Epithelial cell of esophagus (primary cell): ENCODE measurements around the gene FBXL13.

ENCODE experiments used
- DNase-seq: peaks from one replicate; pipeline ENCODE4 v3.0.0; 2010; ENCODE audit warnings: low read depth
- H3K4me3 ChIP-seq: 2 replicates; pipeline ENCODE4 v1.5.1; 2011; ENCODE audit warnings: mild to moderate bottlenecking, low read length, control low read depth
- TF ChIP-seq, protein P1 (sequence below): IDR thresholded peaks from 2 replicates; pipeline ENCODE4 v1.5.1; 2011; ENCODE audit warnings: low read depth, mild to moderate bottlenecking, low read length, control low read depth, inconsistent platforms; ENCODE audit not compliant: insufficient read depth; ENCODE audit errors: missing control alignments

Gene FBXL13

GRCh38 chr7:102926783-102927140 lies 147.8 kb downstream of the FBXL13 start:
- no peak for DNase-seq
- TF ChIP-seq, protein P1, sequence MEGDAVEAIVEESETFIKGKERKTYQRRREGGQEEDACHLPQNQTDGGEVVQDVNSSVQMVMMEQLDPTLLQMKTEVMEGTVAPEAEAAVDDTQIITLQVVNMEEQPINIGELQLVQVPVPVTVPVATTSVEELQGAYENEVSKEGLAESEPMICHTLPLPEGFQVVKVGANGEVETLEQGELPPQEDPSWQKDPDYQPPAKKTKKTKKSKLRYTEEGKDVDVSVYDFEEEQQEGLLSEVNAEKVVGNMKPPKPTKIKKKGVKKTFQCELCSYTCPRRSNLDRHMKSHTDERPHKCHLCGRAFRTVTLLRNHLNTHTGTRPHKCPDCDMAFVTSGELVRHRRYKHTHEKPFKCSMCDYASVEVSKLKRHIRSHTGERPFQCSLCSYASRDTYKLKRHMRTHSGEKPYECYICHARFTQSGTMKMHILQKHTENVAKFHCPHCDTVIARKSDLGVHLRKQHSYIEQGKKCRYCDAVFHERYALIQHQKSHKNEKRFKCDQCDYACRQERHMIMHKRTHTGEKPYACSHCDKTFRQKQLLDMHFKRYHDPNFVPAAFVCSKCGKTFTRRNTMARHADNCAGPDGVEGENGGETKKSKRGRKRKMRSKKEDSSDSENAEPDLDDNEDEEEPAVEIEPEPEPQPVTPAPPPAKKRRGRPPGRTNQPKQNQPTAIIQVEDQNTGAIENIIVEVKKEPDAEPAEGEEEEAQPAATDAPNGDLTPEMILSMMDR = no peak
- H3K4me3 ChIP-seq = no peak overlapping the region

- DNase-seq = no peak
- H3K4me3 ChIP-seq = no peak overlapping the region
- TF ChIP-seq, protein P1 = no peak
These were observed 148.4 kb downstream of the FBXL13 start for GRCh38 chr7:102925976-102926782.

DNA sequence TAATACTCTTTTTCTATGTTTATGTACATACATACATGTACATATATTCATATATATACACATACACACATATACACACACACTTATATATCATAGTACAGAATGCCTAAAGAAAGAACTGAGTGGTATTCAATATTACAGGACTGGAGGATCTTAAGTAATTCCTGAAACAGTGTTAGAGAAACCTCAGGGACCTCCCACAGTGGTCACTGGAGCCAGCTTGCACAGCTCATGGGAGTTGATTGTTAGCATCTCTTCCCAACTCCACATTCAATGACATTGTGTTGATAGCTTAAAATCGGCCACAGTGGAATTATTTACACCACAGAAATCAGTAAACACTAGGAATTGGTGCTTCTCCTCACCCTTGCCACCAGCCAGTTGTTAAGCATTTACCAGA lies 155.8 kb downstream of the FBXL13 start:
- no peak for DNase-seq
- TF ChIP-seq, protein P1 = no peak
- H3K4me3 ChIP-seq = no peak overlapping the region

GRCh38 chr7:102917436-102918353 lies 156.9 kb downstream of the FBXL13 start:
- TF ChIP-seq, protein P1 = no peak
- no peak for DNase-seq
- H3K4me3 ChIP-seq = no peak overlapping the region

GRCh38 chr7:102916881-102917280 lies 157.7 kb downstream of the FBXL13 start:
- TF ChIP-seq, protein P1 = no peak
- H3K4me3 ChIP-seq = no peak overlapping the region
- DNase-seq = no peak

DNA sequence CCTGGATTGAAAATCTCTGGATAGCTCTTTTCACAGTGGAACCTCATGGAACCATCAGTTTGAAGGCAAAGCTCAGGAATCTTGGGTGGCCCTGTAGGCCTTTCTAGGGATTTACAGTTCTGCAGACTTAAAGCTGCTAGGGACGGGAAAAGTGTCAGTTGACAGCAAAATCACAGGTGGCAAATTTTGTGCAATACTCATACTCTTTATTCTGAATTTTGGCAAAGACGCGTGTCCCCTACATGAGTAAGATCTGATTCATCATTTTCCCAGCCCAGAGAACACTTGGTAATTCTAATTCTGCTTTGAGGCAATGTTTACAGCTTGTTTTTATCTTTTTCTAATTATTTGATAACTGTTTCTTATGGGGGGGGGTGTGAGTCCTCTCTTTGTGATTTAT lies 158.2 kb downstream of the FBXL13 start:
- peak; percentile 66 for DNase-seq
- TF ChIP-seq, protein P1 = no peak
- H3K4me3 ChIP-seq = no peak overlapping the region

DNA sequence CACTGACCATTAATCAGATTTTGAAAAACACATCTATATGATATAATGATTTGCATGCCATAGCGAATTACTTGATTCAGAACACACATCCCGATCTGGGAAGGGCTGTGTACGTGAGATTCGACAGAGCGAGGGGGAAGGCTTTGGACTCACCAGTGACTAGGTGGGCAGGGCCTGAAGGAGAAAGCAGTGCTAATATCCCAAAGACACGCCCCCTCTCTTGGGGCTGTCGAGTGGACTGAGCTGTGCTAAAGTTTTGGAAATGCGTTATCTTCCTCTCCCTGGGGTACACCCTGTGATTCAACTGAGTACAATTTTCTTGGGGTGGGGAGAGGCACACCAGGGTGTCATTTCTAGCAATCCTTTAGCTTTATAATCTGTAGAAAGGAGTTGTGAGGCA lies 160.0 kb downstream of the FBXL13 start:
- no peak overlapping the region for H3K4me3 ChIP-seq
- TF ChIP-seq, protein P1 = no peak
- DNase-seq = no peak
